Activated B cell treated with CpG ODN at 0.5 μM for 24 hours (primary cell): ENCODE results near the gene COL6A2. TPM values are rescaled to one million over a fixed set of nuclear protein-coding genes. Genes with fewer than 3 reads are reported as not detected.

ENCODE experiments used
- ATAC-seq: fragments of 200-7000 bp; cut with Tn5 transposase; one replicate; pipeline ENCODE4 v1.10.0; 2021; ENCODE audit warnings: low read depth, mild to moderate bottlenecking, moderate library complexity
- CTCF ChIA-PET: fragments of 350-600 bp; sonication (Branson Sonifier 250); formaldehyde crosslinking; loops from one replicate; lab custom pipeline; 2021; ENCODE audit warnings: antibody characterized with exemption; lab: Charles Lee
- POLR2A ChIA-PET: fragments of 350-600 bp; sonication (Branson Sonifier 250); formaldehyde crosslinking; loops from one replicate; lab custom pipeline; 2021; ENCODE audit warnings: antibody characterized with exemption; lab: Charles Lee
- DNase-seq: peaks from one replicate; pipeline ENCODE4 v3.0.0; 2022
- H3K27ac Mint-ChIP-seq: one replicate; pipeline ENCODE4 v1.8.0; 2020; ENCODE audit warnings: mixed read lengths
- H3K27me3 Mint-ChIP-seq: one replicate; pipeline ENCODE4 v1.8.0; 2021; ENCODE audit warnings: mixed read lengths
- H3K36me3 Mint-ChIP-seq: one replicate; pipeline ENCODE4 v1.8.0; 2021; ENCODE audit warnings: low read depth, mixed read lengths
- H3K4me1 Mint-ChIP-seq: one replicate; pipeline ENCODE4 v1.8.0; 2021; ENCODE audit warnings: mixed read lengths
- H3K4me3 Mint-ChIP-seq: one replicate; pipeline ENCODE4 v1.8.0; 2020; ENCODE audit warnings: mild to moderate bottlenecking, mixed read lengths
- H3K9me3 Mint-ChIP-seq: one replicate; pipeline ENCODE4 v1.8.0; 2020; ENCODE audit warnings: mixed read lengths
- CTCF ChIP-seq: fragments of 200-600 bp; IDR thresholded peaks from one replicate; pipeline ENCODE4 v1.8.0; 2022; ENCODE audit warnings: antibody characterized with exemption, mild to moderate bottlenecking
- intact Hi-C: fragments of 100-400 bp; cut with micrococcal nuclease; formaldehyde crosslinking; loops from one replicate; pipeline ENCODE4 v1.15.1; 2024
- total RNA-seq: library from RNA; stranded (reverse); gene quantifications from 2 replicates; pipeline ENCODE4 v1.2.3, GENCODE V29; 2022

The COL6A2 gene
- total RNA-seq, 1 donor from 2014 or later = 0.40 TPM

GRCh38 chr21:46091118-46091517, 6.8 kb upstream of the COL6A2 start:
- intact Hi-C loops = no loop called here

GRCh38 chr21:46091631-46092025, 6.3 kb upstream of the COL6A2 start:
- ATAC-seq (no peak), DNase-seq (no peak)
- intact Hi-C loops = no loop called here
- peaks cover 5% of the 10 kb centered on the region for H3K27me3 Mint-ChIP-seq
- H3K4me1 Mint-ChIP-seq = no peaks in the 10 kb centered on the region
- no peak for TF ChIP-seq CTCF
- ChIA-PET CTCF (no interaction called here), POLR2A (no interaction called here)
- no peak overlapping the region for H3K27ac Mint-ChIP-seq
- peaks cover 23% of the 10 kb centered on the region for H3K9me3 Mint-ChIP-seq
- no peaks in the 10 kb centered on the region for H3K36me3 Mint-ChIP-seq
- H3K4me3 Mint-ChIP-seq = no peak overlapping the region

More at GRCh38 chr21:46091118-46091517, 6.8 kb upstream of the COL6A2 start:
- Mint-ChIP-seq H3K36me3 (no peaks in the 10 kb centered on the region), H3K9me3 (peaks cover 25% of the 10 kb centered on the region), H3K4me3 (no peak overlapping the region), H3K27ac (no peak overlapping the region), H3K27me3 (peaks cover 2% of the 10 kb centered on the region), H3K4me1 (no peaks in the 10 kb centered on the region)
- CTCF ChIA-PET = no interaction called here
- no peak for DNase-seq
- POLR2A ChIA-PET = no interaction called here
- TF ChIP-seq CTCF = no peak
- ATAC-seq = no peak

- H3K27ac Mint-ChIP-seq = no peak overlapping the region
- no peak overlapping the region for H3K4me3 Mint-ChIP-seq
- ATAC-seq (no peak), DNase-seq (no peak)
- no peaks in the 10 kb centered on the region for H3K4me1 Mint-ChIP-seq
- H3K27me3 Mint-ChIP-seq = peaks cover 9% of the 10 kb centered on the region
- H3K36me3 Mint-ChIP-seq = no peaks in the 10 kb centered on the region
- intact Hi-C loops = no loop called here
- ChIA-PET CTCF (no interaction called here), POLR2A (no interaction called here)
- H3K9me3 Mint-ChIP-seq = peaks cover 20% of the 10 kb centered on the region
- no peak for TF ChIP-seq CTCF
These were observed 5.7 kb upstream of the COL6A2 start for GRCh38 chr21:46092026-46092764.

- ChIA-PET POLR2A (no interaction called here), CTCF (no interaction called here)
- intact Hi-C loops = no loop called here
- H3K27me3 Mint-ChIP-seq = peaks cover 9% of the 10 kb centered on the region
- ATAC-seq (no peak), DNase-seq (no peak)
- peaks cover 16% of the 10 kb centered on the region for H3K9me3 Mint-ChIP-seq
- no peak overlapping the region for H3K4me3 Mint-ChIP-seq
- no peak overlapping the region for H3K27ac Mint-ChIP-seq
- TF ChIP-seq CTCF = no peak
- no peaks in the 10 kb centered on the region for H3K36me3 Mint-ChIP-seq
- H3K4me1 Mint-ChIP-seq = no peaks in the 10 kb centered on the region
These were observed 4.9 kb upstream of the COL6A2 start for GRCh38 chr21:46092811-46093667.
